HCT116 (cell line): ENCODE data around the gene ANXA3.

Experiments
- CEBPB ChIP-seq: IDR thresholded peaks from 2 replicates; pipeline ENCODE4 v1.6.1; 2012; ENCODE audit warnings: low read depth
- EGR1 ChIP-seq: IDR thresholded peaks from 2 replicates; pipeline ENCODE4 v1.6.1; 2012; ENCODE audit warnings: low read depth
- EZH2 ChIP-seq: fragments of 200-600 bp; sonication (generic); IDR thresholded peaks from 2 replicates; pipeline ENCODE4 v1.6.1; 2017; ENCODE audit warnings: antibody characterized with exemption, mixed run types
- MAX ChIP-seq: IDR thresholded peaks from 2 replicates; pipeline ENCODE4 v1.6.1; 2012
- POLR2A ChIP-seq: IDR thresholded peaks from 2 replicates; pipeline ENCODE4 v1.7.0; 2011; ENCODE audit warnings: borderline replicate concordance; ENCODE audit not compliant: insufficient read depth, insufficient read length; ENCODE audit errors: extremely low read depth
- POLR2AphosphoS5 ChIP-seq: IDR thresholded peaks from 2 replicates; pipeline ENCODE4 v1.6.1; 2011; ENCODE audit warnings: mild to moderate bottlenecking, low read depth, low read length, moderate library complexity
- REST ChIP-seq: IDR thresholded peaks from 2 replicates; pipeline ENCODE4 v1.6.1; 2012; ENCODE audit warnings: low read depth
- SP1 ChIP-seq: IDR thresholded peaks from 2 replicates; pipeline ENCODE4 v1.6.1; 2012; ENCODE audit warnings: low read depth
- TCF7L2 ChIP-seq: IDR thresholded peaks from 2 replicates; pipeline ENCODE4 v1.7.0; 2011; ENCODE audit warnings: borderline replicate concordance, inconsistent platforms; ENCODE audit not compliant: insufficient read depth, insufficient read length; ENCODE audit errors: extremely low read depth
- ZFX ChIP-seq: fragments of 450-650 bp; IDR thresholded peaks from 2 replicates; pipeline ENCODE4 v1.6.1; 2017
- ZNF274 ChIP-seq: fragments of 200-500 bp; sonication (Bioruptor generic); IDR thresholded peaks from 2 replicates; pipeline ENCODE4 v1.6.1; 2014; ENCODE audit warnings: mild to moderate bottlenecking, low read depth, low read length, inconsistent platforms
- TF ChIP-seq, protein P1 (sequence below), 3 experiments: fragments of 200-600 bp in 1 of 3; sonication (generic) in 1 of 3; IDR thresholded peaks in 2 of 3; conservative IDR thresholded peaks in 1 of 3; 2 replicates each; pipeline ENCODE4 v1.5.1; 2012 to 2017; ENCODE audit warnings: low read depth in 2 of 3, low read length in 2 of 3, antibody characterized with exemption in 1 of 3, borderline replicate concordance in 1 of 3, control low read depth in 1 of 3, mild to moderate bottlenecking in 1 of 3, mixed read lengths in 1 of 3, mixed run types in 1 of 3, moderate library complexity in 1 of 3; ENCODE audit not compliant: insufficient read depth in 1 of 3

DNA sequence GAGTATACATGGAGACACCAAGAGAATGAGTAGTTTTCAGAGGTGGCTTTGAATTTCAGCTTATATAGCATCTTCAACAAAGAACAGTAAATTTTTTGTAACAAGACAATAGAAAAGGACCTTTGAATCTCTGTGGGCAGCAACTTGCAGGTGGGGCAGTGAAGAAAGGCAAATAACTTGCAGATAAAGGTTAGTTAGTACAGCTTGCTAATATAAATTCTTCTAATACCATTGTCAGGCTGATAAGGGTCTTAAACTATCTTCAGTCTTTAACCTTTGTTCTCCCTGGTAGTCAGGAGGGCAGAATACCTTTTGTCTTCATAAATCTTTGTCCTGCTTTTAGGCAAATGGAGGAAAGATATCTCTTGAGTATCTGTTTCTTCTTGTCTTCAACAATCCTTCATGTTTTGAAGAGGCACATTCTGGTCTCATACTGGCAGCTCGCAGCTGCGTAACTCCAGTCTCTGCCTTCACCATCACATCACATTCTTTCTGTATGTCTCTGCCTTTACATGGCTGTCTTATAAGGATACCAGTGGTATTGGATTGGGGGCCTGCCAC is 16.0 kb downstream of the ANXA3 start:
- TF ChIP-seq, protein P1, sequence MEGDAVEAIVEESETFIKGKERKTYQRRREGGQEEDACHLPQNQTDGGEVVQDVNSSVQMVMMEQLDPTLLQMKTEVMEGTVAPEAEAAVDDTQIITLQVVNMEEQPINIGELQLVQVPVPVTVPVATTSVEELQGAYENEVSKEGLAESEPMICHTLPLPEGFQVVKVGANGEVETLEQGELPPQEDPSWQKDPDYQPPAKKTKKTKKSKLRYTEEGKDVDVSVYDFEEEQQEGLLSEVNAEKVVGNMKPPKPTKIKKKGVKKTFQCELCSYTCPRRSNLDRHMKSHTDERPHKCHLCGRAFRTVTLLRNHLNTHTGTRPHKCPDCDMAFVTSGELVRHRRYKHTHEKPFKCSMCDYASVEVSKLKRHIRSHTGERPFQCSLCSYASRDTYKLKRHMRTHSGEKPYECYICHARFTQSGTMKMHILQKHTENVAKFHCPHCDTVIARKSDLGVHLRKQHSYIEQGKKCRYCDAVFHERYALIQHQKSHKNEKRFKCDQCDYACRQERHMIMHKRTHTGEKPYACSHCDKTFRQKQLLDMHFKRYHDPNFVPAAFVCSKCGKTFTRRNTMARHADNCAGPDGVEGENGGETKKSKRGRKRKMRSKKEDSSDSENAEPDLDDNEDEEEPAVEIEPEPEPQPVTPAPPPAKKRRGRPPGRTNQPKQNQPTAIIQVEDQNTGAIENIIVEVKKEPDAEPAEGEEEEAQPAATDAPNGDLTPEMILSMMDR (IDR thresholded peaks at IDR 0.05 in 2 of 3, conservative IDR thresholded peaks at IDR 0.05 in 1 of 3; ENCODE audit: borderline replicate concordance in 1 of 3, insufficient read depth in 1 of 3, low read depth in 2 of 3, low read length in 2 of 3), result no peak
- TF ChIP-seq ZFX, result no peak
- no peak for TF ChIP-seq POLR2A
- no peak for TF ChIP-seq EZH2
- TF ChIP-seq SP1, result no peak
- no peak for TF ChIP-seq POLR2AphosphoS5
- TF ChIP-seq CEBPB, result no peak
- no peak for TF ChIP-seq REST
- no peak for TF ChIP-seq EGR1
- TF ChIP-seq TCF7L2, result no peak
- no peak for TF ChIP-seq MAX
- no peak for TF ChIP-seq ZNF274
